ENCODE data around the gene BGN.

The BGN gene

GRCh38 chrX:153521034-153521433 lies 26.3 kb downstream of the BGN start:
- TF ChIP-seq CTCF (IDR thresholded peaks at IDR 0.05; ENCODE audit: extremely low read depth, missing control alignments): no peak
- DNase-seq (ENCODE audit: low spot score): no peak

- no peak for TF ChIP-seq CTCF (IDR thresholded peaks at IDR 0.05; ENCODE audit: extremely low read depth, missing control alignments)
Observed at GRCh38 chrX:153522259-153522658, 27.5 kb downstream of the BGN start.

DNA sequence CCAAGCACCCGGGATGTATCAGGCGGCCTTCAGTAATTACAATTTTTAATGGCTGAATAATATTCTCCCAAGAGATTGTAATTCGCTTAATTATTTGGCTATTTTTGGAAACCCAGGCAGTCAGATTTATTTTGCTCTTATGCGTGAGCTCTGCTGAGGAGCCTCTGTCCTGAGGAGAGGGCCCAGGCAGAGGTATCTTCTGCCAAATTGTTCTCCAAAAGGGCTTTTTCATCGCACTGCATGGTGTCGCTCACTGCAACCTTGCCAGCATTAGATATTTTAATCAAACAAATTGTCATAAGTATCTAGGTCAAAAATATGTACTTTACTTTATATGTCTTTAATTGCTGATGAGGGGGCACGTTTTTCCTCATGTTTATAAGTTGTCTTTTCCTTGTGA lies 28.5 kb downstream of the BGN start:
- no peak for DNase-seq (ENCODE audit: low spot score)
- no peak for TF ChIP-seq CTCF (IDR thresholded peaks at IDR 0.05; ENCODE audit: extremely low read depth, missing control alignments)

More at GRCh38 chrX:153522259-153522658, 27.5 kb downstream of the BGN start:
- DNase-seq (ENCODE audit: low spot score): no peak

GRCh38 chrX:153524234-153524633 lies 29.5 kb downstream of the BGN start:
- DNase-seq (ENCODE audit: low spot score): no peak
- no peak for TF ChIP-seq CTCF (IDR thresholded peaks at IDR 0.05; ENCODE audit: extremely low read depth, missing control alignments)

- DNase-seq (ENCODE audit: low spot score): no peak
- TF ChIP-seq CTCF (IDR thresholded peaks at IDR 0.05; ENCODE audit: extremely low read depth, missing control alignments): no peak
Observed at GRCh38 chrX:153525451-153525850, 30.7 kb downstream of the BGN start.

- DNase-seq (ENCODE audit: low spot score): no peak
- TF ChIP-seq CTCF (IDR thresholded peaks at IDR 0.05; ENCODE audit: extremely low read depth, missing control alignments): no peak
Observed at GRCh38 chrX:153526042-153526441, 31.3 kb downstream of the BGN start.

DNA sequence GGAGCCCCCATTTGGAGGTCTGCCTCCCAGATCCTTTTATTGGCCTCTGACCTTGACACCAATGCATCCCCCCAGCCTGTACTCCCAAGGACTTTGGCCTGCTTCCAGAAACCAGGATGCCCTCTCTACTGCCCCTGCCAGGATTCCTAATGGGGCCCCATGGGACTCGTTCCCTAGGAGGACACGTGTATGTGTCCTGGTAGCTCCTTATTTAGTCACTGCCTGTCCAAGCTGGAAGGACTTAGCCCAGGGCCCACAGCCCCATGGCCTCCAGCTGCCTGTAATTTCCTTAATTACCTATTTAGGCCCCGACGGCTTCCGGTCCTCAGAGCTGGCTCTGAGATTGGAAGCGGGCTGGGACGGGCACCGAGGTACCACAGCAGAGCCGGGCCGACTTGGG lies 32.0 kb downstream of the BGN start:
- TF ChIP-seq CTCF (IDR thresholded peaks at IDR 0.05; ENCODE audit: extremely low read depth, missing control alignments): no peak
- DNase-seq (ENCODE audit: low spot score): no peak

Measured in GM20000 (cell line).